SK-N-SH (cell line): ENCODE results near the gene NTN5.

Experiments used
- CTCF ChIP-seq: fragments of 200-600 bp; sonication (generic); IDR thresholded peaks from 2 replicates; pipeline ENCODE4 v1.6.1; 2017; ENCODE audit warnings: antibody characterized with exemption, mild to moderate bottlenecking, moderate library complexity
- ELF1 ChIP-seq: IDR thresholded peaks from 2 replicates; pipeline ENCODE4 v1.4.0; 2012
- EZH2phosphoT487 ChIP-seq: fragments of 200-600 bp; sonication (generic); IDR thresholded peaks from 2 replicates; pipeline ENCODE4 v1.6.1; 2017; ENCODE audit warnings: low read depth, mixed run types, mild to moderate bottlenecking, antibody characterized with exemption, moderate library complexity, borderline replicate concordance
- JUND ChIP-seq: IDR thresholded peaks from 2 replicates; pipeline ENCODE4 v1.4.0; 2012
- MAX ChIP-seq: IDR thresholded peaks from 2 replicates; pipeline ENCODE4 v1.4.0; 2012; ENCODE audit warnings: low read depth
- PBX3 ChIP-seq: IDR thresholded peaks from 2 replicates; pipeline ENCODE4; 2012
- POLR2AphosphoS5 ChIP-seq: IDR thresholded peaks from 2 replicates; pipeline ENCODE4 v1.6.1; 2012; ENCODE audit warnings: low read depth, low read length
- SIN3A ChIP-seq: IDR thresholded peaks from 2 replicates; pipeline ENCODE4 v1.6.1; 2012; ENCODE audit warnings: low read depth, mild to moderate bottlenecking, low read length, moderate library complexity, borderline replicate concordance
- SMC3 ChIP-seq: IDR thresholded peaks from 2 replicates; pipeline ENCODE4 v1.6.1; 2012; ENCODE audit warnings: low read depth, low read length, improper control_type of control experiment
- TAF1 ChIP-seq: IDR thresholded peaks from 2 replicates; pipeline ENCODE4 v1.6.1; 2012; ENCODE audit warnings: low read depth, mild to moderate bottlenecking, low read length, moderate library complexity, borderline replicate concordance

GRCh38 chr19:48611872-48612271 lies 60.9 kb downstream of the NTN5 start:
- TF ChIP-seq CTCF = no peak
- TF ChIP-seq EZH2phosphoT487 = no peak
- no peak for TF ChIP-seq JUND
- TF ChIP-seq MAX = no peak
- no peak for TF ChIP-seq PBX3
- TF ChIP-seq SIN3A = no peak
- TF ChIP-seq POLR2AphosphoS5 = no peak
- TF ChIP-seq TAF1 = no peak
- TF ChIP-seq ELF1 = no peak
- no peak for TF ChIP-seq SMC3
